ENCODE results near the gene KRTAP2-4.
"Not testable (repeated sequence)": the region's sequence is repeated elsewhere in the genome, so short reads cannot be mapped to it uniquely, and the experiment has no call there.

Gene KRTAP2-4

GRCh38 chr17:41065829-41066624, at the start of gene KRTAP2-4:
KRTAP2-4 (minus strand) TSS chr17:41065879; CDS start chr17:41065845, 34 bp downstream.
- no peak for DNase-seq

GRCh38 chr17:41111151-41111885, 45.6 kb upstream of the KRTAP2-4 start:
- DNase-seq, result no peak

GRCh38 chr17:41108728-41109386, 43.2 kb upstream of the KRTAP2-4 start:
- not testable (repeated sequence) for DNase-seq

- DNase-seq, result no peak
These were observed 42.3 kb upstream of the KRTAP2-4 start for GRCh38 chr17:41107941-41108450.

- DNase-seq, result not testable (repeated sequence)
These were observed 39.7 kb upstream of the KRTAP2-4 start, which contains the start of gene KRTAP4-9 for GRCh38 chr17:41105347-41105746. KRTAP4-9 (plus strand) TSS chr17:41105389; CDS start chr17:41105389, 0 bp downstream.

- not testable (repeated sequence) for DNase-seq
These were observed 38.8 kb upstream of the KRTAP2-4 start for GRCh38 chr17:41104386-41105038.

GRCh38 chr17:41103896-41104295, 38.2 kb upstream of the KRTAP2-4 start:
- DNase-seq, result no peak

- no peak for DNase-seq
These were observed 36.0 kb upstream of the KRTAP2-4 start, which contains the start of gene KRTAP4-16 for GRCh38 chr17:41101586-41102259. KRTAP4-16 (minus strand) TSS chr17:41102209; CDS start chr17:41102209, 0 bp downstream.

GRCh38 chr17:41099682-41100480, 34.2 kb upstream of the KRTAP2-4 start:
- DNase-seq, result not testable (repeated sequence)

- no peak for DNase-seq
These were observed 32.8 kb upstream of the KRTAP2-4 start for GRCh38 chr17:41098481-41098880.

- no peak for DNase-seq
These were observed 32.4 kb upstream of the KRTAP2-4 start, which contains the start of gene KRTAP4-8 for GRCh38 chr17:41098042-41098441. KRTAP4-8 (minus strand) TSS chr17:41098142; CDS start chr17:41098084, 58 bp downstream.

GRCh38 chr17:41096055-41096454, 30.4 kb upstream of the KRTAP2-4 start:
- no peak for DNase-seq

- DNase-seq, result not testable (repeated sequence)
These were observed 23.2 kb upstream of the KRTAP2-4 start for GRCh38 chr17:41088760-41089352.

GRCh38 chr17:41084100-41084856, 18.6 kb upstream of the KRTAP2-4 start, which contains the start of gene KRTAP4-7:
KRTAP4-7 (plus strand) TSS chr17:41084150; CDS start chr17:41084207, 57 bp downstream.
- DNase-seq, result not testable (repeated sequence)

- DNase-seq, result not testable (repeated sequence)
These were observed 17.7 kb upstream of the KRTAP2-4 start for GRCh38 chr17:41083427-41083826.

- no peak for DNase-seq
These were observed 16.9 kb upstream of the KRTAP2-4 start for GRCh38 chr17:41082626-41083025.

- no peak for DNase-seq
These were observed 11.1 kb upstream of the KRTAP2-4 start for GRCh38 chr17:41076788-41077187.

GRCh38 chr17:41073676-41074075, 8.0 kb upstream of the KRTAP2-4 start:
- DNase-seq, result no peak

GRCh38 chr17:41071606-41072360, 6.1 kb upstream of the KRTAP2-4 start:
- DNase-seq, result no peak
